Fibroblast of villous mesenchyme (primary cell): ENCODE results near the gene NALCN. TPM values are rescaled to one million over a fixed set of nuclear protein-coding genes. Genes with fewer than 3 reads are reported as not detected.
A peak's percentile ranks its signal among the peaks of the same experiment; 100 is the strongest.

Source experiments
- DNase-seq: peaks from one replicate; pipeline ENCODE4 v3.0.0-alpha.2; 2010; ENCODE audit warnings: low read depth
- H3K4me3 ChIP-seq: 2 replicates; pipeline ENCODE4 v1.5.1; 2011; ENCODE audit warnings: low read depth, mild to moderate bottlenecking, low read length
- total RNA-seq: library from RNA; depleted of rRNA; stranded (reverse); fragments of >200 nt; gene quantifications from 2 replicates; pipeline ENCODE4 v1.2.3, GENCODE V29; 2012
- TF ChIP-seq, protein P1 (sequence below): IDR thresholded peaks from 2 replicates; pipeline ENCODE4 v1.5.1; 2012; ENCODE audit warnings: low read depth, mild to moderate bottlenecking, low read length; ENCODE audit not compliant: insufficient read depth

The NALCN gene
- total RNA-seq, 1 donor, result 1.7 TPM

DNA sequence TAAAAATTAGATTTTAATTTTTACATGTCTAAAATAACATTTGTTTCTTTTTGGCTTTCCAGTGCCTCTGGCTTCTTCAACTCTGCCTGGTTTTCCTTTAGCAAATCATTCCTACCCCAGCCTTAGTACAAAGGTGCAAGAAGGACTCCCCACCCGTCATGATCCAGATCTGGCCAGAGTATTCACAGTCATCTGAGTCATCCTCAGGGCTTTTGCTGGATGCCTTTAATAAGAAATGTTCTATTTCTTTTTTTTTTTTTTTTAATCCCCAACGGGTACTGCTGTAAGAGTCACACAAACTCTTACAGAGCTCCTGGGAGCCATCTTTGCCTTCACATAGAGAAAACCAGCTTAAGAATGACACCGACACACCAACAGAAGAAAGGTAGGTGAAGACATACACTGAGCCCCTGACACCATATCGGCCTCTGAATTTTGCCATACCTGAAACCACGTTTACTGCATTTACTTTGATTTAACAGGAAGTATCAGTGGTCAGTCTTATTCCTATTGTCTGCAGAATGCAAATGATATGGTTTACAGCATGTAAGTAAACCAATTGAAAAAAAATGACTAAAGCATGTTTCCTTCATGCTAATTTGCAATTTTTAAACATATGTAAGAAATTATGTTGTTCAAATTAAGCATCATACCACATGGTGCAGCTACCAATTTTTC lies 184.4 kb downstream of the NALCN start:
- TF ChIP-seq, protein P1, sequence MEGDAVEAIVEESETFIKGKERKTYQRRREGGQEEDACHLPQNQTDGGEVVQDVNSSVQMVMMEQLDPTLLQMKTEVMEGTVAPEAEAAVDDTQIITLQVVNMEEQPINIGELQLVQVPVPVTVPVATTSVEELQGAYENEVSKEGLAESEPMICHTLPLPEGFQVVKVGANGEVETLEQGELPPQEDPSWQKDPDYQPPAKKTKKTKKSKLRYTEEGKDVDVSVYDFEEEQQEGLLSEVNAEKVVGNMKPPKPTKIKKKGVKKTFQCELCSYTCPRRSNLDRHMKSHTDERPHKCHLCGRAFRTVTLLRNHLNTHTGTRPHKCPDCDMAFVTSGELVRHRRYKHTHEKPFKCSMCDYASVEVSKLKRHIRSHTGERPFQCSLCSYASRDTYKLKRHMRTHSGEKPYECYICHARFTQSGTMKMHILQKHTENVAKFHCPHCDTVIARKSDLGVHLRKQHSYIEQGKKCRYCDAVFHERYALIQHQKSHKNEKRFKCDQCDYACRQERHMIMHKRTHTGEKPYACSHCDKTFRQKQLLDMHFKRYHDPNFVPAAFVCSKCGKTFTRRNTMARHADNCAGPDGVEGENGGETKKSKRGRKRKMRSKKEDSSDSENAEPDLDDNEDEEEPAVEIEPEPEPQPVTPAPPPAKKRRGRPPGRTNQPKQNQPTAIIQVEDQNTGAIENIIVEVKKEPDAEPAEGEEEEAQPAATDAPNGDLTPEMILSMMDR, result no peak
- no peak for DNase-seq
- H3K4me3 ChIP-seq, result no peak overlapping the region

DNA sequence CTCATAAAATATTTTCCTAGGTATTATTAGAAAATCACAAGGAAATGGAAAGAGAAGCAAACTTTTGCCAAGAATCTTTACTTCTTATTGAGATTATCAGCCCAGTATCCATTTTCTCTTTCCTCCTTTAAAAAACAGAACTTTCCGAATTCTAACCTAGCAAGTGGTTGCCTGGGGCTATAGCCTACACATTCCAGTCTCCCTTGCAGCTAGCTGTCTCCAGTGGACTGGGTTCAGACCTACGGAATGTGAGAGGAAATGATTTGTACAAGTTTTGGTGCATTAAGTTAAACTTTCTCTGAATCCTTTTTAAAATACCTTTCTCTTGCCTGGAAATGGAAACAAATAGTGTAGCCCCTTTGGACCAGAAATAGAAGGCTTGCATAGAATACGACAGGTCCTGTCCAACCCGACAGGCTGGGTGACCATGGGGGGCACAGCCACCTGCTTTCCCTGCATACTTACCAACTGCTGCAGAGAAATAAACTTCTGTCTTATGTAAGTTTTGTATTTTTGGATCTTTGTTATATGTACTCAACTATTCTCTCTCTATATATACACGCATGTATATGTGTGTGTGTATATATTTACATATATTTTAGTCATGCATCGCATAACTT lies 185.9 kb downstream of the NALCN start:
- no peak for DNase-seq
- TF ChIP-seq, protein P1, result no peak
- H3K4me3 ChIP-seq, result no peak overlapping the region

DNA sequence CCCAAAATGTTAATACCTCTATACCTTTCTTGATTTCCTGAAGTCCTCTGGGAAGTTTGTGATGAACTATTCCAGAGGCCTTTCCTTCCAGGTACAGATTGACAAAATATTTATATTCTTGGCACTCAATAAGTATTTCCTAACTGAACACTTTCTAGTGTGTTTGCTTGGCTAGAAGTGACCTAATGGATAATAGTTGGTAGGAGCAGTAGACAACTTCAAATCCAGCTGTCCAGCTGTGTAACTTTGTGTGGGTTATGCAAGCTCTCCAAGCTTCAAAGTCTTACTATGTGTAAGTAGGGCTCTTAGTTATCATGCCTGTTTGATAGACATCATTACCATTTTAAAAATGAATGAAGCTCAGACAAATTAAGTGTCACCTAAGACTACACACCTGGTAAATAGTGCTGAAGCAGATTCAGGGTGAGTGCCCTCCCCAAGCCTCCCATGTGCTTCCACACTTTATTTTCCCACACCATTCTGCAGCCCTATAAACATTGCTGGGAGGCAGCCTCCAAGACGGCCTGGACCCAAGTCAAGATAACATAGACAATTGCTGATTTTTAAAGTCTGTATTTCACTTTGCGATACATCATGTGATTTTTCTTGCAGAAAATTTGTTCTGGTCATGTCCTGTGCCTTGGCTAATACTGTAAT lies 196.6 kb downstream of the NALCN start:
- TF ChIP-seq, protein P1, result no peak
- DNase-seq, result no peak
- H3K4me3 ChIP-seq, result no peak overlapping the region

DNA sequence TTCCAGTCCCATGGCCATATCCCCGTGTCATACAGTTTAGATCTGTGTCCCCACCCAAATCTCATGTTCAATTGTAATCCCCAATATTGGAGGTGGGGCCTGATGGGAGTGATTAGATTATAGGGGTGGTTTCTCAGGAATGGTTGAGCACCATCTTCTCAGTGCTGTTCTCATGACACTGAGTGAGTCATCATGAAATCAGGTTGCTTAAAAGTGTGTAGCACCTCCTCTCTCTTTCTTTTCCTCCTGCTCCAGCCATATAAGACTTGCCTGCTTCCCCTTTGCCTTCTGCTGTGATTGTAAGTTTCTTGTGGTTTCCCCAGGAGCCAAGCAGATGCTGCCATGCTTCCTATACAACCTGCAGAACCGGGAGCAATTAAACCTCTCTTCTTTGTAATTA lies 197.8 kb downstream of the NALCN start:
- no peak for DNase-seq
- TF ChIP-seq, protein P1, result no peak

DNA sequence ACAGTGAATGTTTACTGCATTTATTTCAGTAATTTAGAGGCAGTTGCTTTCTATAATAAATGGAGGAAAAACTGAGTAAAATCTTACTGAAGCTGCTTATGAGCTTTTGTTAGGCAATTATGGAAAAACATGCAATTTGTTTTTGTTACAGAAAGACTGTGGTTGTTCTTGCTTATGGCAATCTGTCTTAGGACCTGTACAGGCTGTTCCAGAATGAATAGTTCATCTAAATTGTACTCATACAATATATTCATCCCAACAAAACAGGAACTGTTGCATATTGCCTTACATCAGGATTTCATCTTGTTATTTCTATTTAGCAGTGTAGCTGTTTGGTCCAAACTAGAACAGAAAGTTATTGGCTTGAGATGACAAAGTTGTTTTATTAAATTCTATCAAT lies 199.2 kb downstream of the NALCN start:
- H3K4me3 ChIP-seq, result no peak overlapping the region
- peak; percentile 19 for DNase-seq
- TF ChIP-seq, protein P1, result no peak

More for the DNA sequence above, 197.8 kb downstream of the NALCN start:
- no peak overlapping the region for H3K4me3 ChIP-seq

DNA sequence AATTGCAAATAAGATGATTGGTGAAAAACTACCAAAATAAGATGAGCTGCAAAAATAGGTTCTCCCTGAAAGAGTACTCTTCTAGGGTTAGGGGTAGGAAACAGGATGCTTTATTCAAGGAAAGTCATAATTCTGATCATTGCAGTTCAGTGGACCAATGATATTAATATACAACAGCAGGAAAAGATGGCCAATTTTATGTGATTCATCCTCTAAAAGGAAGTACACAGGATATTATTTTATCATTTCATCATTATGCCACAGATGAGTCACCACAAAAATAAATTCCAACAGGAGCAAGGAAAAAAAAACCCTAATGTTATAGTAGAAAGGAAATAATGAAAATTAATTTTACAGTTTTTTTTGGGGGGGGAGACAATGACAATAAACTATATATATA lies 205.0 kb downstream of the NALCN start:
- peak; percentile 23 for DNase-seq
- TF ChIP-seq, protein P1, result no peak
- no peak overlapping the region for H3K4me3 ChIP-seq
